ENCODE measurements around the gene SMG5.

GRCh38 chr1:156220226-156220625 is 62.4 kb downstream of the SMG5 start:
- TF ChIP-seq CTCF (conservative IDR thresholded peaks at IDR 0.05) = no peak
- no peak for TF ChIP-seq EZH2 (IDR thresholded peaks at IDR 0.05; ENCODE audit: low read depth)
